ENCODE data around the gene ATP13A5.

The ATP13A5 gene

DNA sequence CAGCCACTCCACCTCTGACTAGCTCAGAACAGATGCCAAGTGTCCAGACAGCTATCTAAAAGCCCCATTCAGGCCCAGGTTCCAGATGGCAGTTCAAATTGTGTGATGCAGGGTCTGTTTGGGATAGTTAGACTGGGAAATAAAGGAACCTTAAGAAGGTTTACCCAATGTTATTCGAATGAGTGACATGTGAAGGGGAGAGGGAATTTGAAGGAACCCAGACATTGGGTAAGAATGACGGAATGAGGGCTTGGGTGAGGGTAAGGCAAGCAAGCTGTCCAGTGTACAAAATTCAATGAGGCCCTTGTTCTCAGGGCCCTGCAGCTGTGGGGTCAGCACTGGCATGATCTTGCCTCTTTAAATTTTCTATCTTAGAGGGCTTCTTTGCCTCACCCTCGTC lies 34.1 kb downstream of the ATP13A5 start:
- no peak for DNase-seq

GRCh38 chr3:193343726-193344222 lies 34.8 kb downstream of the ATP13A5 start:
- no peak for DNase-seq

DNA sequence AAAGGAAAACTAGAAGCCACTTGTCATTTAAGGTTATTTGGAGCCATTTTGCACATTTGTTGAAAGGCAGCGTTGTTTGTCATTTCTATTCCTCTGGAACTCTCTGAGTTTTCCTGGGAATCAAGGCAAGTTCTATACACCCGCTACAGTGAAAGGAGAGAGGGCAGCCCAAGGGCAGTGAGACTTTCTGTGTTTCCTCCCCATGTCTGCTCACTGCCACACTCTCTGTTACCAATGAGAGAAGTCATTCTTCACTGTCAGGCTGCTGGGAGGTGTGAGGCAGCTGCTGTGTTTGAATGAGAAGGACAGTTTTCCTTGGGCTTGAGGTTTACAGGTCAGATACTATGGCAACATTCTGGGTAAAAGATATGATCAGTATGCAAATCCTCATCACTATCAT lies 36.0 kb downstream of the ATP13A5 start:
- no peak for DNase-seq

- DNase-seq: no peak
These were observed 43.5 kb downstream of the ATP13A5 start for GRCh38 chr3:193335031-193335430.

DNA sequence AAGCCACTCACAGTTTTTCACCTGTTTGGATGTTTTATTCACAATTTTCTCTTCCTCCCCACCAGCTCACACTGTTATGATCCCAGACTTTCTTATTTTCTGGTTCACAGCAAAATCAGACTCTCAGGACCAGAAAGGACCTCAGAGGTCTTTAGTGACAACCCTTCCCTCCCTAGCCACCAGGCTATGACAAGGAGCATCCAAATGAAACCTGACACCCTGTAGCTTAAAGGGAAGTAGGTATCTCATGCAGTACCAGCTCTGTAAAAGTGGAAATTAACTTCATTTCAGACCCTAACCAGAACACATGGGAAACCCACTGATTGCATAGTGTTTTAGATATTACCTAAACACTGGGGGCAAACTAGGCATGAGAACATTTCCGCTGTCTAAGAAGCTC lies 45.3 kb downstream of the ATP13A5 start:
- no peak for DNase-seq

GRCh38 chr3:193330555-193331204 lies 47.9 kb downstream of the ATP13A5 start:
- no peak for DNase-seq

DNA sequence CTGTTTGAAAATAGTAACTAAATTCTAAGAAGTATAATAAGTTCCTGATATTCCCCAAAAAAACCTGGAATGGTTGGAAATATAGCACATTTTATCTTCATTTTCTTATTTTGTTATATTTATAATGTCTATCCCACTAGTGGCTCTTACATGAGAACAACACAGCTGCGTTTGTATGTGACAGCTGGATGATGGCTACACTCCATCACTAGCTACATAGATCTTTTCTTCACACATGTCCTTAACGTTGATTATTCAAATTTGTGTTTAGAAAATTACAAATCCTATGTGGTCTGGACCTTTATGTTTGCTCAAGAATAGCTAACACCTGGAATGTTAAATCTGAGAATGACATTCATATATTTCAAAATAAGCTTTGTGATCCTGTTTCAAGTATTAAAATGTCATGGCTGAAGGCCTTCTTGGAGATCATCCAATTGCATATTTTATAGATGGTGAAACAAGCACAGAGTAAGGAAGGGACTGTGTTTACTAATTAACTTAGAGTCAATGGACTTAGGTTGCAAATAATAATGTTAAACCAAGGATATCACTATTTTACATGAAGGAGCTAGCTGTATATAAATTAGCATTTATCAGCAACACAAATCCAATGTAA lies 60.8 kb downstream of the ATP13A5 start:
- no peak for DNase-seq

DNA sequence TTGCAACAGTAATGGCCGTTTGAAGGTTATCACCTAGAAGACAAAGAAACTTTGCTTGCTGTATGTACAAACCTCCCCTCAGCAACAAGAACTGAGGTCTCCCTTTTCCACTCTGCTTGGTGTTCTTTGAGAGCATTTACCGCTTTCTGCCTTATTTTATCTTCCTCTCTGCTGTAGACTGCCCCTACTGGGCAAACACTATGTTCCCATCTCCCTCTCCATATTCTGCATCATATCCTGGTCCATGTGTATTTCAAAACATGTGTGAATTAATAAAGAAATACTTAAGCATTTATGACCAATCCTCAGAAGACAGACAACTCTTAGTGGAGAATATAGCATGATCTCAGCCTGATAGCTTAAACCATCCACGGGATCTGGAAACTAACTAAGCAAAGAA lies 64.4 kb downstream of the ATP13A5 start:
- DNase-seq: no peak

DNA sequence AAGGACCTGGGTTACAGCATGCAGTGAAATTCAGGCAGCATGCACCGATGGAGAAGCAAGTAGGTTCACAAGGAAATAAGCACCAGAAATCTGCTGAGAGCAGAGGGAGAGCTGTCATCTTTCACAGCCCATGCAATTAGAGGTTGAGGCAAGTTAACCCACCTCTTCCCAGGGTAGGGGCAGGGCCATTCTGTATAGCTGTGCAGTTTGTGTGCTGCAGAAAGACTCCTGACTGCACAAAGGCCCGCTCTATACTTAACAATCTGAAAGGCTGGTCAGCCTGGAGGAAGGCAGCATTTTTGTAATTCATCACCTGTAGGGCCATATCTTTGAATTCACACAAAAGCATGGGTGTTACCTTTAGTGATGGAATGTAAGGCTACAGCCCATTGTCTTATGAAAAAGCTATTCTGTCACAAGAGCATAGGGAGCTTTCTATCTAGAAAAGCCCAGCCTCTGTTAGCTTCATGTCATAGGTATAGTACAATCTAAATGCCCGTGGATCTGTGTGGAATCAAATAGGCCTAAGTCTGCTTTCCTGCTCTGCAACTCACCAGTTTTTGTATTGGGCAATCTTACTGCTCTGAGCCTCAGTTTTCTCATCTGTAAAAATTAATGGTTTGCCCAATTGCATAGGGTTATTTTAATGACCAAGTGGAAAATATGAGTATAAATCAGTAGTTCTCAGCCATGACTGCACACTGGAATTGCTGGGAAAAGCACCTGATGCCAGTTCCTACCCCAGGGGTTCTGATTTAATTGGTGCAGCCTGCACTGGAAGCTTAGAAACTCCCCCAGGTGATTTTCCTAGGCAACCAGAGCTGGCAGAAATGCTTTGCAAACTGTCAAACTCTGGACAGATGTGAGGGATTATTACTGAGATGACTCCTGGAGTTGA lies 65.2 kb downstream of the ATP13A5 start:
- no peak for DNase-seq

GRCh38 chr3:193310914-193311723 lies 67.4 kb downstream of the ATP13A5 start:
- no peak for DNase-seq

GRCh38 chr3:193305356-193305755 lies 73.2 kb downstream of the ATP13A5 start:
- DNase-seq: no peak

GRCh38 chr3:193301433-193301832 lies 77.1 kb downstream of the ATP13A5 start:
- no peak for DNase-seq

GRCh38 chr3:193297421-193297820 lies 81.1 kb downstream of the ATP13A5 start:
- DNase-seq: no peak

GRCh38 chr3:193295985-193296384 lies 82.6 kb downstream of the ATP13A5 start:
- no peak for DNase-seq

GRCh38 chr3:193292386-193292785 lies 86.2 kb downstream of the ATP13A5 start:
- DNase-seq: no peak

- no peak for DNase-seq
These were observed 107.3 kb downstream of the ATP13A5 start for GRCh38 chr3:193271101-193271840.

GRCh38 chr3:193270451-193270850 lies 108.1 kb downstream of the ATP13A5 start:
- DNase-seq: no peak

GRCh38 chr3:193269343-193270028 lies 109.1 kb downstream of the ATP13A5 start:
- DNase-seq: no peak

- no peak for DNase-seq
These were observed 115.8 kb downstream of the ATP13A5 start for GRCh38 chr3:193262707-193263106.

GRCh38 chr3:193261970-193262369 lies 116.6 kb downstream of the ATP13A5 start:
- DNase-seq: no peak

DNA sequence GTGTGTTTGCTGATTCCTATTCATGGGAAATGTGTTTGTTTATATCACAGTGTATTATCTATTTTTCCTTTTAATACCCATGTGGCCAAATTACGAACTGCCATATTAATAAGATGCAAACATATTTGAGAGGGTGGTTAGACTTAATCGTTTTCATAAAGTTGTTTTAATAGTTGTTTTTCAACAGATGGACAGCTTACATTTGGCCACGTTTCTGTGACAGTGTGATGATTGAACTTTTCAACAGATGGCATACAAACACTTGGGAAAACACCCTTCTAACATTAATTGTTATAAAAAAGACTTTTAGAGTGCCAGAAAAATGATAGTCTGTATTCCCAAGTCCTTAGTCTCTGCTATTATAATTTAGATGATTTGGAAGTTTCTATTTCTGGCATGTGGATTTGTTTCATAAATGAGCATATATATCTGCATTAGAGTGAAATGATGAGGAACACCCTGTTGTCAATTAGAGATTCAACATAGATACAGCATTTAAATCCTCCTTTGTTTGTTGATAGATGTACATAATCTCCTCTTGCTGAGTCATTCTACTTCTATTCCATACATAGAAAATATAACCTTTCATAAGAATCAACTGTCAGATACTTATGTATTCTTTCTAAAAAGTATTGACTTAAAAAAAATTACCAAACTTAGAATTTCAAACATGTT lies 124.4 kb downstream of the ATP13A5 start:
- DNase-seq: no peak

Measured in CD4-positive, alpha-beta T cell treated with Interleukin-4 for 4 hours (primary cell).